OCI-LY7 (cell line): ENCODE measurements around the gene PLA2G4C. TPM values are rescaled to one million over a fixed set of nuclear protein-coding genes. Genes with fewer than 3 reads are reported as not detected.
A peak's percentile ranks its signal among the peaks of the same experiment; 100 is the strongest.

Experiments
- BruUV-seq: library from RNA; stranded (reverse); fragments of 400-500 nt; replicated peaks from 2 replicates; lab custom pipeline; 2021; lab: Mats Ljungman, UMichigan
- CTCF ChIA-PET: fragments of 300-600 bp; sonication (Branson Sonifier 250); formaldehyde crosslinking; loops from one replicate; lab custom pipeline; 2022; ENCODE audit warnings: antibody characterized with exemption; ENCODE audit not compliant: unreplicated experiment; lab: Charles Lee
- POLR2A ChIA-PET: fragments of 300-600 bp; sonication (Branson Sonifier 250); formaldehyde crosslinking; loops from one replicate; lab custom pipeline; 2022; ENCODE audit warnings: antibody characterized with exemption; lab: Charles Lee
- DNase-seq: peaks from one replicate; pipeline ENCODE4 v3.0.0-alpha.2; 2015; ENCODE audit warnings: low spot score
- H2AFZ ChIP-seq: fragments of 200-600 bp; sonication (generic), shearing (Covaris generic); 2 replicates; pipeline ENCODE4 v1.6.1; 2014; ENCODE audit warnings: mild to moderate bottlenecking, antibody characterized with exemption, low read length, moderate library complexity
- H3K27ac ChIP-seq: fragments of 200-600 bp; sonication (generic); 2 replicates; pipeline ENCODE4 v1.5.1; 2014; ENCODE audit warnings: mixed run types, low read depth, mild to moderate bottlenecking, moderate library complexity, low read length, inconsistent platforms; ENCODE audit not compliant: poor library complexity, severe bottlenecking
- H3K36me3 ChIP-seq: fragments of 200-600 bp; sonication (generic); 2 replicates; pipeline ENCODE4 v1.6.1; 2014; ENCODE audit warnings: mild to moderate bottlenecking, antibody characterized with exemption, low read length, moderate library complexity, mixed read lengths; ENCODE audit not compliant: insufficient read depth
- H3K4me1 ChIP-seq: fragments of 200-600 bp; sonication (generic); 2 replicates; pipeline ENCODE4 v1.5.1; 2014; ENCODE audit warnings: mild to moderate bottlenecking, low read length; ENCODE audit not compliant: insufficient read depth, poor library complexity, severe bottlenecking
- H3K4me2 ChIP-seq: fragments of 200-600 bp; sonication (generic); 2 replicates; pipeline ENCODE4 v1.6.1; 2014; ENCODE audit warnings: mild to moderate bottlenecking, low read length
- H3K4me3 ChIP-seq: fragments of 200-600 bp; sonication (generic); 2 replicates; pipeline ENCODE4 v1.5.1; 2014; ENCODE audit warnings: mild to moderate bottlenecking, low read depth, low read length; ENCODE audit not compliant: poor library complexity, severe bottlenecking
- H3K79me2 ChIP-seq: fragments of 200-600 bp; sonication (generic); 2 replicates; pipeline ENCODE4 v1.6.1; 2016; ENCODE audit warnings: low read depth, mild to moderate bottlenecking, low read length, moderate library complexity, mixed read lengths; ENCODE audit not compliant: insufficient read depth
- H3K9me2 ChIP-seq: fragments of 200-600 bp; sonication (generic); 2 replicates; pipeline ENCODE4 v1.6.1; 2016; ENCODE audit warnings: mild to moderate bottlenecking, low read length, mixed read lengths; ENCODE audit not compliant: insufficient read depth
- H3K9me3 ChIP-seq: fragments of 200-600 bp; sonication (generic); 2 replicates; pipeline ENCODE4 v1.6.1; 2014; ENCODE audit warnings: mild to moderate bottlenecking, mixed run types, low read length, mixed read lengths
- H4K20me1 ChIP-seq: fragments of 200-600 bp; sonication (generic); 2 replicates; pipeline ENCODE4 v1.6.1; 2014; ENCODE audit warnings: mild to moderate bottlenecking, antibody characterized with exemption, low read length, moderate library complexity, mixed read lengths; ENCODE audit not compliant: insufficient read depth
- EZH2phosphoT487 ChIP-seq: fragments of 200-600 bp; sonication (generic); IDR thresholded peaks from 2 replicates; pipeline ENCODE4 v1.6.1; 2018; ENCODE audit warnings: low read depth, borderline replicate concordance, mild to moderate bottlenecking, mixed run types, antibody characterized with exemption, low read length, moderate library complexity, mixed read lengths
- intact Hi-C: fragments of 100-400 bp; cut with micrococcal nuclease; formaldehyde crosslinking; loops from one replicate; pipeline ENCODE4 v1.10.0; 2022; ENCODE audit not compliant: unreplicated experiment
- total RNA-seq, 2 experiments: library from RNA; depleted of rRNA in 1 of 2; stranded (reverse); fragments of >200 nt in 1 of 2; shearing (Covaris generic) in 1 of 2; gene quantifications; 2 replicates each; pipeline ENCODE4 v1.2.3, GENCODE V29; 2014 to 2022
- TF ChIP-seq, protein P1 (sequence below): fragments of 200-600 bp; sonication (generic); conservative IDR thresholded peaks from 2 replicates; pipeline ENCODE4 v1.5.1; 2014; ENCODE audit warnings: mild to moderate bottlenecking, antibody characterized with exemption, low read length, moderate library complexity, mixed read lengths

PLA2G4C gene
- total RNA-seq, 2 experiments from 2014 or later = 0.98 to 1.4 TPM

DNA sequence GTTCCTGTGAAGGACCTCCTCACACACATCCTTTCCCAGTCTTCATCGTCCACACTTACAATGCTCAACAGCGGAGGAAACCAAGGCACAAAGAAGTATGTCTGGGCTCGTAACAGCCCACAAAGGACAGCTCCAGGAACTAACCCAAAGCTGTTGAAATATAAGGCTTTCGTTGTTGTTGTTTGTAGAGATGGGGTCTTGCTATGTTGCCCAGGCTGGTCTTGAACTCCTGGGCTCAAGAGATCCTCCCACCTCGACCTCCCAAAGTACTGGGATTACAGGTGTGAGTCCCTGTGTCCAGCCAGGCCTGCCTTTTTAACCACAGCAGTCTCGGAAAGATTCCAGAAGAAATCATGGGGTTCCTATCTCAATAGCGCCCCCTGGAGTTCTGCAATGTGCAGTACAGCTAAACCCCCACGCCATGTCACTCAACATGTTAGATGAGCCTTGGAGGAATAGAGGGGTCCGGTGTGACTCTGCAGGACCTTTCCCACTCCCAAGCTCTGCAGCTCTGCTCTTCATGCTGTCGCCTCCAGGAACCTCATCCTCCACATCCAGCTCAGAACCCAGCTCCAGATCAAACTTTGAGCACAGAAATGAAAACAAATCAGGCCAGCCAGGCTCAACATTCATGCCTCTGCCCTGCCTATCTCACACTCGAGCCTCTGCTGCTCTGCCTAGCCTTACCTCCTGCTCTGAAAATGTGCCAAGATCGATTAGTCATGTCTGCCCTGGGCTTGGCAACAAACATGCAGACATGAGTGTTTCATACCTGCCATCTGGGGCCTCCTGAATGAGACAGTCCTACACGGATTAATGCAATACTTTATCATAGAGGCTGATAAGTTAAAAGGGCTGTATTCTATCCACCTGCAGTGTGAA, 7.5 kb downstream of the PLA2G4C start:
- Histone ChIP-seq H3K9me2 (no peaks in the 10 kb centered on the region), H3K9me3 (no peaks in the 10 kb centered on the region), H3K79me2 (no peaks in the 10 kb centered on the region), H3K4me3 (no peak overlapping the region), H3K4me1 (peaks cover 3% of the 10 kb centered on the region), H2AFZ (no peak overlapping the region), H3K36me3 (no peaks in the 10 kb centered on the region), H4K20me1 (no peaks in the 10 kb centered on the region), H3K4me2 (no peak overlapping the region), H3K27ac (no peak overlapping the region)
- ChIA-PET POLR2A (no interaction called here), CTCF (no interaction called here)
- TF ChIP-seq, protein P1, sequence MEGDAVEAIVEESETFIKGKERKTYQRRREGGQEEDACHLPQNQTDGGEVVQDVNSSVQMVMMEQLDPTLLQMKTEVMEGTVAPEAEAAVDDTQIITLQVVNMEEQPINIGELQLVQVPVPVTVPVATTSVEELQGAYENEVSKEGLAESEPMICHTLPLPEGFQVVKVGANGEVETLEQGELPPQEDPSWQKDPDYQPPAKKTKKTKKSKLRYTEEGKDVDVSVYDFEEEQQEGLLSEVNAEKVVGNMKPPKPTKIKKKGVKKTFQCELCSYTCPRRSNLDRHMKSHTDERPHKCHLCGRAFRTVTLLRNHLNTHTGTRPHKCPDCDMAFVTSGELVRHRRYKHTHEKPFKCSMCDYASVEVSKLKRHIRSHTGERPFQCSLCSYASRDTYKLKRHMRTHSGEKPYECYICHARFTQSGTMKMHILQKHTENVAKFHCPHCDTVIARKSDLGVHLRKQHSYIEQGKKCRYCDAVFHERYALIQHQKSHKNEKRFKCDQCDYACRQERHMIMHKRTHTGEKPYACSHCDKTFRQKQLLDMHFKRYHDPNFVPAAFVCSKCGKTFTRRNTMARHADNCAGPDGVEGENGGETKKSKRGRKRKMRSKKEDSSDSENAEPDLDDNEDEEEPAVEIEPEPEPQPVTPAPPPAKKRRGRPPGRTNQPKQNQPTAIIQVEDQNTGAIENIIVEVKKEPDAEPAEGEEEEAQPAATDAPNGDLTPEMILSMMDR = peak; percentile 87
- TF ChIP-seq EZH2phosphoT487 = no peak
- BruUV-seq = no TSS peak
- peak; percentile 49 for DNase-seq
- intact Hi-C loops = no loop called here

GRCh38 chr19:48095612-48096175, 14.9 kb downstream of the PLA2G4C start:
- no peaks in the 10 kb centered on the region for H3K36me3 ChIP-seq
- intact Hi-C loops = no loop called here
- no peak overlapping the region for H3K4me2 ChIP-seq
- H3K4me3 ChIP-seq = no peak overlapping the region
- no peaks in the 10 kb centered on the region for H3K4me1 ChIP-seq
- H3K79me2 ChIP-seq = no peaks in the 10 kb centered on the region
- no TSS peak for BruUV-seq
- H3K9me2 ChIP-seq = no peaks in the 10 kb centered on the region
- H2AFZ ChIP-seq = no peak overlapping the region
- H4K20me1 ChIP-seq = no peaks in the 10 kb centered on the region
- no peak overlapping the region for H3K27ac ChIP-seq
- TF ChIP-seq, protein P1 = no peak
- no peak for TF ChIP-seq EZH2phosphoT487
- H3K9me3 ChIP-seq = no peaks in the 10 kb centered on the region
- ChIA-PET CTCF (no interaction called here), POLR2A (no interaction called here)
- no peak for DNase-seq

DNA sequence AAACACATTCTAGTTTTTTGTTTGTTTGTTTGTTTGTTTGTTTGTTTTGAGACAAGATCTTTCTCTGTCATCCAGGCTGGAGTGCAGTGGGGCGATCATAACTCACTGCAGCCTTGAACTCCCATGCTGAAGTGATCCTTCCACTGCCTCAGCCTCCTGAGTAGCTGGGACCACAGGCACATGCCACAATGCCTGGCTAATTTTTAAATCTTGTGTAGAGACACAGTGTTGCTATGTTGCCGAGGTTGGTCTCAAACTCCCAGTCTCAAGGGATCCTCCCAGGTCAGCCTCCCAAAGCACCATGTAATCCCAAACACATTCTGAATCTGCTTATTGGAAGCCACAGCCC, 15.8 kb downstream of the PLA2G4C start:
- TF ChIP-seq, protein P1 = no peak
- no peak for TF ChIP-seq EZH2phosphoT487
- intact Hi-C loops = no loop called here

More for the DNA sequence above, 15.8 kb downstream of the PLA2G4C start:
- ChIA-PET POLR2A (no interaction called here), CTCF (no interaction called here)
- no peak for DNase-seq
- Histone ChIP-seq H2AFZ (no peak overlapping the region), H3K4me1 (no peaks in the 10 kb centered on the region), H3K4me2 (no peak overlapping the region), H3K79me2 (no peaks in the 10 kb centered on the region), H3K4me3 (no peak overlapping the region), H3K9me2 (no peaks in the 10 kb centered on the region), H3K9me3 (no peaks in the 10 kb centered on the region), H4K20me1 (no peaks in the 10 kb centered on the region), H3K36me3 (no peaks in the 10 kb centered on the region), H3K27ac (no peak overlapping the region)
- BruUV-seq = no TSS peak
